Heart left ventricle (tissue), 13 donors: ENCODE measurements around the gene CD86.

Experiments used
- CTCF ChIP-seq, 12 donors: fragments of 200-600 bp; sonication (generic) in 4 of 12; IDR thresholded peaks; one replicate each; pipeline versions ENCODE4 v1.5.0 to v1.8.0; 2018 to 2022; ENCODE audit warnings: antibody characterized with exemption in 12 of 12, mild to moderate bottlenecking in 5 of 12
- POLR2A ChIP-seq, 2 donors: fragments of 450-650 bp; IDR thresholded peaks; one replicate each; pipeline ENCODE4 v1.6.1; 2017; ENCODE audit warnings: antibody characterized with exemption in 2 of 2, mild to moderate bottlenecking in 2 of 2, moderate library complexity in 2 of 2
- donor health status: ischemic (EF 13 %, LVEDD 7.1; RV severe dilation, severe dysfunction).
- donor health status: DM: no; HTN: yes; CAD: no.
- donor health status: DM: no; HTN: no; CAD: no.
- donor health status: ischemic (EF 25% LVEDD 6.9; RV normal size, moderate dysfunction).
- donor health status: ischemic (EF 25% LVEDD 5.7; RV mildly dilated, moderate dysfunction).
- donor health status: ischemic (EF 35%, LVEDD 5.7; RV mildly dilated, moderate dysfunction).
- donor health status: nonischemic (EF 11% LVEDD 7.7; RV severe dilation, severe dysfunction).
- donor health status: DM: yes; HTN: yes; CAD: no.
- donor health status: PGD.
- donor health status: ischemic (EF 29% LVEDD 5.4; RV normal size, mild dysfunction).
- donor health status: nonischemic (EF 23%, LVEDD 6.1; RV moderate dilation, normal function).

GRCh38 chr3:122030381-122031122, 24.6 kb upstream of the CD86 start:
- TF ChIP-seq CTCF (IDR thresholded peaks at IDR 0.05) (no peak), POLR2A (IDR thresholded peaks at IDR 0.05) (no peak)
